GM19395 (cell line): ENCODE data around the gene NELL2.

Experiments
- ATAC-seq: cut with Tn5 transposase; IDR thresholded peaks from one replicate; pipeline ENCODE4 v1.9.1; 2021; ENCODE audit warnings: mild to moderate bottlenecking, moderate library complexity; ENCODE audit not compliant: unreplicated experiment

NELL2 gene

GRCh38 chr12:44627387-44628166 lies 248.5 kb downstream of the NELL2 start:
- no peak for ATAC-seq

DNA sequence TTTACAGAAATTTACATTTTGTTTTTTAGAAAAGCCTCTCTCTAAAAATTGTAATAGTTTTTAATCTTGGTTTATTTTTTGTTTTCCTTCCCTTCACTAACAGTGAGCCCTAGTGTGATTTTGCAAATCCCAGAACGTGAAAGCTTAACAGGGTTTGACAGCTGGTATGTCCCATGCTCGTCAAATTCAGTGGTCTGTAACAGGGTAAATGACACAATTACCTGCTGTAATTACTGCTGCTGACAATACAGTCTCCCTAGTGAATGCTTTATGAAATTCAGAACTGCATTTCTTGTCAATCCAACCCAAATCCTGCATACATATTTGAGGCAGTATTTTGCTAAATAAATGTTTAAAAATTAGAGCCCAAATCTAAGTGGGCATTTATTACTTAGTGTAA lies 249.2 kb downstream of the NELL2 start:
- no peak for ATAC-seq

GRCh38 chr12:44618946-44619345 lies 257.2 kb downstream of the NELL2 start:
- ATAC-seq = no peak

- no peak for ATAC-seq
Measured at GRCh38 chr12:44616402-44616801, 259.7 kb downstream of the NELL2 start.

DNA sequence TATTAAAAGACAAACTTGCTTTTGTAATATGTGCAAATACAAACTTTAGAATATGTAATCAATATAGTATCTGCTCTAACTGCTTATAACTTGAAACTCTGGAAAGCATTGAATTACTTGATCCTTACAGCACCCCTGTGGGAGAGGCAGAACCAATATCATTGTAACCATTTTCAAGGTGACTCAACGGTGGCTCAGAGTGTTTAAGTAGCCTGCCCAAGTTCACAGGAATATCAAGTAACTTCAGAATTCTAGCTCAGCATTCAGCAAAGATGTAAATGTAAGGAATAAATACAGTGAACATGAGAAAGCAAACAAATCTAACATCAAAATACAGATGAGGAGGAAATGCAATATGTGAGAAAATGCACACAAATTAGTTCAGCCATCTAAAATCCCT lies 264.6 kb downstream of the NELL2 start:
- no peak for ATAC-seq

GRCh38 chr12:44603701-44604100 lies 272.4 kb downstream of the NELL2 start:
- no peak for ATAC-seq

- ATAC-seq = no peak
Measured at GRCh38 chr12:44592626-44593025, 283.5 kb downstream of the NELL2 start.

- no peak for ATAC-seq
Measured at GRCh38 chr12:44589697-44590096, 286.4 kb downstream of the NELL2 start.

DNA sequence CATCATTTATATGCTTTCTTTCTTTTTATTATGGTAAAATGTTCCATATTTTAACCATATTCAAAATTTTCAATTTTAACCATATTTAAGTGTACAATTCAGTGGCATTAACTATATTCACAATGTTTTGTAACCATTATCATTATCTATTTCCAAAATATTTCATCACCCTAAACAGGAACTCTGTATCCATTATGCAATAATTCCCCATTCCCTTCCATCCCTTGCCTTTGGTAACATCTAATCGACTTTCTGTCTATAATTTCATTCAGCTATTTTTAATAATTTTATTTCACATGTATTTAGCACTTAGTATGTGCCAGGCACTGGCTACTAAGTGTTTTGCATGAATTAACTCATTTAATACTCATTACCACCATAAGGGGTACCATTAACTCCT lies 287.5 kb downstream of the NELL2 start:
- no peak for ATAC-seq

GRCh38 chr12:44584625-44585024 lies 291.5 kb downstream of the NELL2 start:
- ATAC-seq = no peak

DNA sequence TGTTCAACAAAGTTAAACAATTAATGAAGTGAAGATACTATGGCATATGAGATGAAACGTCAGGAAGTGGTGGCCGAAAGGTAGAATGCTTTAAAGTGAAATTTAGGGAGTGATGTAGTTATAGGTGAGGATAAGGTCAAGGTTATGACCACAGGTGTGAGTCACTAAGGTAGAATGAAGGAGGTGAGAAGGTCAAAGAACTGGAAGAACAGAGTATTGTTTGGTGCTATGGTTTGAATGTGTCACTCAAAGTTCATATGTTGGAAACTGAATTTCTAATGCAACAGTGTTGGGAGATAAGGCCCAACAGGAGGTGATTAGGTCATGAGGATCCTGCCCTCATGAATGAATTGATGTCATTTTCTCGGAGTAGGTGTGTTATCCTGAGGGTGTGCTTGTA lies 293.6 kb downstream of the NELL2 start:
- ATAC-seq = no peak

- ATAC-seq = no peak
Measured at GRCh38 chr12:44581642-44582242, 294.4 kb downstream of the NELL2 start.

GRCh38 chr12:44574586-44574985 lies 301.5 kb downstream of the NELL2 start:
- no peak for ATAC-seq

DNA sequence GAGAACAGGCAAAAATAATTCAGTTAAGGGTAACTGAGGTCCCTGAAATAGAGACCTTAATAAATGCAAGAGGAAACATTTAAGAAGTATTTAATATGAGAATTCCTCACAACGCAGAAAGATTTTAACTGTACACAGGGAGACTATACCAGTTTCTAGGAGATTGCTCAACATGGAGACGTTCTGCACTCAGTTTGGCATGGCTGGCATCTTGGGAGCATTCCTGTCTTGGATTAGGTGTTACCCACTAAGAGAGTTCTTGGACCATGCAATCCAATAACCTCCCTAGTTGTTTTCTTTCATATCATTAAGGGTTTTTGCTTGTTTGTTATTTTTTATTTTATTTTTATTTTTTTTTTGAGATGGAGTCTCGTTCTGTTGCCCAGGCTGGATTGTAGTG lies 302.4 kb downstream of the NELL2 start:
- no peak for ATAC-seq

- no peak for ATAC-seq
Measured at GRCh38 chr12:44571006-44571550, 305.0 kb downstream of the NELL2 start.

GRCh38 chr12:44570036-44570583 lies 306.0 kb downstream of the NELL2 start:
- ATAC-seq = no peak

DNA sequence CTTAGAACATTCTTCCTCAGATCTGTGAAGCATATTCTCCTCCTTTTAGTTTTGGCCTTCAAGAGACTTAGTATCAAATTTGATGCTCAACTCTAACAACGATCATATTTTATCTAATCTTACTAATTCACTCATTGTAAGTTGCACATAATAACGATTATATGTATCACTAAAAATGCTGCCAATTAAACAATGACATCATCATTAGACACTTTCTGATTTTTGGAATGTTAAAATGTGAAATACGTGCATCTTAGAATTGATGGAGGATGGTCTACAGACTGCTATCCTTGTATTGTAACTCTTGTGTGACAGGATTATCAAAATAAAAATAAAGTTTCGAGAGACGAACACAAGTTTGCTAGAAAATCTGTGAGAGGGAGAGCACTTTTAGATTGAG lies 311.0 kb downstream of the NELL2 start:
- no peak for ATAC-seq

DNA sequence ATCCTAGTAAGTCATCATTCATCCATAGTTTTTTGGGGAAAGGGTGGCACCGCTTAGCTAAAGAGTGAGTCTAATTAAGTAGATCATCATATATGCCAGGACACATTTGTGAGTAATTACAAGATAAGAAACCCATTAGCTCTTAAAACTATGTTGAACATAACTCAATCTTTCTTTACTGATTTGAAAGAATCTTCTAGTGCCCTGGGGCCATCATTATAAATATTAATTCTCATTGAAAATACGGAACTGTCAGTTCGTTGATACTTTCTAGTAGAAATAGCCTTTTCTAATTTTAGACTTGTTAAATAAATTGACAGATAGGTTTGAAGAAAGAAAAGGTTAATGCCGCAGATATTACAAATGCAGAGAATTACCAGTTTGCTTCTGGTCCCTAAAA lies 312.6 kb downstream of the NELL2 start:
- no peak for ATAC-seq

GRCh38 chr12:44558340-44559100 lies 317.6 kb downstream of the NELL2 start:
- no peak for ATAC-seq

GRCh38 chr12:44555454-44555853 lies 320.7 kb downstream of the NELL2 start:
- no peak for ATAC-seq

DNA sequence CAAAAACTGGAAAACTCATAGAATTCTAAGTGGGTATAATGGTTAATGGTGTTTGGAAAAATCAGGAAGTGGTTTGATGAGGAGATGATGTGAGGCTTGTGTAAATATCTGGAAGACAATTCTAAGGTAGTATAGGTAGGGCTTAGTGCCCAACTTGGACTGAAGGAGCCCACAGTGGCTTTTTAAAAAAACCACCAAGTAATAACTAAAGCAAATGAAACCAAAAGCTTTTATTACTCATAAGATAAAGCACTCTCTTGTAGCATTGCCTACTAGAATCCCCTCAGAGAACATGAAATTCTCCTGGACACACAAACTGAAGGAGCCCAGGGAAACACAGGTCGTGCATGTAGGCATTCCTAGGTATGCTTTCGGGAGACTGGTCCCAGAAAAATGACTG lies 324.5 kb downstream of the NELL2 start:
- no peak for ATAC-seq
